Smooth muscle cell (in vitro differentiated cells): ENCODE data around the gene KLHL17. TPM values are rescaled to one million over a fixed set of nuclear protein-coding genes. Genes with fewer than 3 reads are reported as not detected.

ENCODE experiments used
- DNase-seq: peaks from one replicate; lab custom pipeline; 2025; ENCODE audit not compliant: unreplicated experiment; lab: John Stamatoyannopoulos, UW
- H2AFZ ChIP-seq: fragments of 200-600 bp; sonication (generic); 2 replicates; pipeline ENCODE4 v1.6.0; 2016; ENCODE audit warnings: antibody characterized with exemption, low read depth, mild to moderate bottlenecking
- H3F3A ChIP-seq: fragments of 200-600 bp; sonication (generic); 2 replicates; pipeline ENCODE4 v1.6.0; 2017; ENCODE audit warnings: antibody characterized with exemption, low read depth
- H3K27ac ChIP-seq: fragments of 200-600 bp; sonication (generic); 2 replicates; pipeline ENCODE4 v1.5.1; 2016; ENCODE audit warnings: low read depth, mild to moderate bottlenecking
- H3K27me3 ChIP-seq: fragments of 200-600 bp; sonication (generic); 2 replicates; pipeline ENCODE4 v1.6.1; 2016; ENCODE audit warnings: low read depth, mild to moderate bottlenecking
- H3K36me3 ChIP-seq: fragments of 200-600 bp; sonication (generic); 2 replicates; pipeline ENCODE4 v1.5.1; 2016; ENCODE audit warnings: low read depth
- H3K4me1 ChIP-seq: fragments of 200-600 bp; sonication (generic); 2 replicates; pipeline ENCODE4 v1.5.1; 2016; ENCODE audit warnings: low read depth
- H3K4me2 ChIP-seq: fragments of 200-600 bp; sonication (generic); 2 replicates; pipeline ENCODE4 v1.6.0; 2016; ENCODE audit warnings: mild to moderate bottlenecking
- H3K4me3 ChIP-seq: fragments of 200-600 bp; sonication (generic); 2 replicates; pipeline ENCODE4 v1.5.1; 2016; ENCODE audit warnings: mild to moderate bottlenecking
- H3K79me2 ChIP-seq: fragments of 200-600 bp; sonication (generic); 2 replicates; pipeline ENCODE4 v1.6.0; 2016; ENCODE audit warnings: low read depth, mild to moderate bottlenecking
- H3K9ac ChIP-seq: fragments of 200-600 bp; sonication (generic); 2 replicates; pipeline ENCODE4 v1.6.0; 2016; ENCODE audit warnings: low read depth
- H3K9me3 ChIP-seq: fragments of 200-600 bp; sonication (generic); replicated peaks from 2 replicates; pipeline ENCODE4 v1.5.1; 2016; ENCODE audit warnings: low read depth
- H4K20me1 ChIP-seq: fragments of 200-600 bp; sonication (generic); 2 replicates; pipeline ENCODE4 v1.6.0; 2016; ENCODE audit warnings: low read depth
- WGBS: methylation state at CpG from one replicate; pipeline ENCODE4 v1.1.7; 2016; ENCODE audit warnings: low lambda C conversion rate; 5-methylcytosine and 5-hydroxymethylcytosine counted together
- polyA plus RNA-seq: library from polyadenylated mRNA; unstranded; fragments of >200 nt; fragmentation: Nextera tagmentation; extraction: Ambion mirVana; gene quantifications from 2 replicates; pipeline ENCODE4 v1.2.1, GENCODE V29; 2016
- total RNA-seq: library from RNA; depleted of rRNA; stranded (reverse); fragments of >200 nt; gene quantifications from 2 replicates; pipeline ENCODE4 v1.2.3, GENCODE V29; 2014
- TF ChIP-seq, protein P1 (sequence below): fragments of 200-600 bp; sonication (generic); IDR thresholded peaks from 2 replicates; pipeline ENCODE4 v1.5.1; 2017; ENCODE audit warnings: borderline replicate concordance, mild to moderate bottlenecking, antibody characterized with exemption; ENCODE audit not compliant: insufficient read depth, poor library complexity, severe bottlenecking

The KLHL17 gene
- total and polyA plus RNA-seq, 2 experiments from 2014 or later = 10.2 to 29.9 TPM

DNA sequence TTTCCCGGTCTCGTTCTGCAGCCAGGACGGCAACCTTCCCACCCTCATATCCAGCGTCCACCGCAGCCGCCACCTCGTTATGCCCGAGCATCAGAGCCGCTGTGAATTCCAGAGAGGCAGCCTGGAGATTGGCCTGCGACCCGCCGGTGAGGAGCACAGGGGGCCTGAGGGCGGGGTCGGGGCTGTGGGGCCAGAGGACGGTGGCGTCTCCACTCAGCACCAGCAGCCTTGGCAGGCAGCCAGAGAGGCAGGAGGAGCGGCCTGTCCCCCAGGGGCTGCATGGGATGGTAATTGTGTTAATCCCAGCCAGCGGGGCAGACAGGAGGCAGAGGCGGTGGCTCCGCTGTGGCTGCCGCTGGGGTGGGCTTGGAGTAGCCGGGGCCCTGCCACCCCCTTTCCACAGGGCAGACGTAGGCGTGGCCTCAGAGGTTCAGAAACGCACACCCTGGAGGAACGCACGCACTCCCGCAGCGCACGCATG is 24.6 kb upstream of the KLHL17 start:
- H3K27me3 ChIP-seq = no peaks in the 10 kb centered on the region
- H3K9me3 ChIP-seq = no peaks in the 10 kb centered on the region
- H3K4me1 ChIP-seq = peaks cover 25% of the 10 kb centered on the region
- no peak overlapping the region for H2AFZ ChIP-seq
- no peak overlapping the region for H3K27ac ChIP-seq
- peaks cover 18% of the 10 kb centered on the region for H4K20me1 ChIP-seq
- no peak overlapping the region for H3K4me3 ChIP-seq
- TF ChIP-seq, protein P1, sequence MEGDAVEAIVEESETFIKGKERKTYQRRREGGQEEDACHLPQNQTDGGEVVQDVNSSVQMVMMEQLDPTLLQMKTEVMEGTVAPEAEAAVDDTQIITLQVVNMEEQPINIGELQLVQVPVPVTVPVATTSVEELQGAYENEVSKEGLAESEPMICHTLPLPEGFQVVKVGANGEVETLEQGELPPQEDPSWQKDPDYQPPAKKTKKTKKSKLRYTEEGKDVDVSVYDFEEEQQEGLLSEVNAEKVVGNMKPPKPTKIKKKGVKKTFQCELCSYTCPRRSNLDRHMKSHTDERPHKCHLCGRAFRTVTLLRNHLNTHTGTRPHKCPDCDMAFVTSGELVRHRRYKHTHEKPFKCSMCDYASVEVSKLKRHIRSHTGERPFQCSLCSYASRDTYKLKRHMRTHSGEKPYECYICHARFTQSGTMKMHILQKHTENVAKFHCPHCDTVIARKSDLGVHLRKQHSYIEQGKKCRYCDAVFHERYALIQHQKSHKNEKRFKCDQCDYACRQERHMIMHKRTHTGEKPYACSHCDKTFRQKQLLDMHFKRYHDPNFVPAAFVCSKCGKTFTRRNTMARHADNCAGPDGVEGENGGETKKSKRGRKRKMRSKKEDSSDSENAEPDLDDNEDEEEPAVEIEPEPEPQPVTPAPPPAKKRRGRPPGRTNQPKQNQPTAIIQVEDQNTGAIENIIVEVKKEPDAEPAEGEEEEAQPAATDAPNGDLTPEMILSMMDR = no peak
- no peaks in the 10 kb centered on the region for H3K79me2 ChIP-seq
- peak; percentile 15 for DNase-seq
- no peaks in the 10 kb centered on the region for H3K36me3 ChIP-seq
- peaks cover 6% of the 10 kb centered on the region for H3F3A ChIP-seq
- peak overlapping the region; percentile 58 for H3K4me2 ChIP-seq
- no peak overlapping the region for H3K9ac ChIP-seq
- 12% methylated on average over 25 of the region's 30 CpGs for WGBS

- Histone ChIP-seq H3K36me3 (no peaks in the 10 kb centered on the region), H3K4me2 (peak overlapping the region; percentile 58), H4K20me1 (peaks cover 16% of the 10 kb centered on the region), H3K27ac (no peak overlapping the region), H3K9me3 (no peaks in the 10 kb centered on the region), H3K27me3 (no peaks in the 10 kb centered on the region), H2AFZ (no peak overlapping the region), H3K4me3 (no peak overlapping the region), H3K4me1 (peaks cover 32% of the 10 kb centered on the region), H3F3A (peaks cover 6% of the 10 kb centered on the region), H3K9ac (no peak overlapping the region), H3K79me2 (no peaks in the 10 kb centered on the region)
- TF ChIP-seq, protein P1 = no peak
- WGBS = 90% methylated on average over 35 of the region's 45 CpGs
- no peak for DNase-seq
Measured at GRCh38 chr1:936348-937264, 23.8 kb upstream of the KLHL17 start.

DNA sequence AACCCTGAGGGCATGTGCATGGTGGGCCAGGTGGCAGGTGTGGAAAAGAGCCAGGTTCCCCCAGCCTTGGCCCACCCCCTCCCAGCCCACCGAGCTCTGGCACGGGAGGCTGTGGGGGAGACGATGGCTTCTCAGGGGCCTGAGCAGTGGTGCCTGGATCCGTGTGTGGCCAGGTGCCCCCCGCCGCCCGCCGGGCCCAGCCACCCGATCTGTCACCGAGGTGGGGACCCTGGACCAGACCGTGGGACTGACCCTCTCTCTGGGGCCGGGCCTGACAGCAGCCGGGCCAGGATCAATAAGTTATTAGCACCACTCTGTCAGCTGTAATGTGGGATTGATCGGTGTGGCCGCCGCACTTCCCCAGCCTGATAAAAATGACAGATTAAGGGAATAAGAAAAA is 22.9 kb upstream of the KLHL17 start:
- WGBS = 90% methylated on average over 10 of the region's 16 CpGs
- Histone ChIP-seq H3K4me1 (peaks cover 37% of the 10 kb centered on the region), H3K79me2 (no peaks in the 10 kb centered on the region), H2AFZ (no peak overlapping the region), H3K27me3 (no peaks in the 10 kb centered on the region), H4K20me1 (peaks cover 9% of the 10 kb centered on the region), H3F3A (peaks cover 6% of the 10 kb centered on the region), H3K4me2 (no peak overlapping the region), H3K27ac (no peak overlapping the region), H3K36me3 (no peaks in the 10 kb centered on the region), H3K9me3 (no peaks in the 10 kb centered on the region), H3K9ac (no peak overlapping the region), H3K4me3 (no peak overlapping the region)
- TF ChIP-seq, protein P1 = no peak
- no peak for DNase-seq
